ENCODE measurements around the gene PCNT. TPM values are rescaled to one million over a fixed set of nuclear protein-coding genes. Genes with fewer than 3 reads are reported as not detected.

Gene PCNT
- total RNA-seq, 2 experiments from 2014 or later: 54.4 to 55.5 TPM

DNA sequence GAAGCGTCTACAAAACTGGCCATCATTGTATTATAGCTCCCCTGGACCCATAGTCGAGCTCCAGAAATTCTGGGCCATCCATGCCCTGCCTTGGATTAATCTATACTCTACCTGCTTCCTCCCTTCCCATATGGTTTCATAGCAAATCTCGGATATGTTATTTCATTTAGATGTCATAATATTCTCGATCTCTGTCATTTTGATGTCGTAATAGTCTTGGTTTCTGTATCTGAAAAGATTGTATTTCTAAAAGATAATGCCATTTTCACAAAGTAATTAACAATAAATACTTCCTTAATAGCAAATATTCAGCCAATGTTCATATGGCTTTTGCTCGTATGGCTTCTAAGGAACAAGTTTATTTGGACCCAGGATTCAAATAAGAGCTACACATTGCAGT lies 169.9 kb downstream of the PCNT start:
- Mint-ChIP-seq H3K9me3 (no peaks in the 10 kb centered on the region), H3K4me3 (no peak overlapping the region), H3K36me3 (ENCODE audit: low read depth) (peaks cover 99% of the 10 kb centered on the region), H3K4me1 (ENCODE audit: low read depth) (peaks cover 15% of the 10 kb centered on the region), H3K27ac (no peak overlapping the region), H3K27me3 (no peaks in the 10 kb centered on the region)
- intact Hi-C loops (cut with DNase I, micrococcal nuclease): no loop called here
- Histone ChIP-seq H3K27me3 (ENCODE audit: control insufficient read depth in 1 of 2, insufficient read depth in 2 of 2, low read length in 2 of 2) (no peaks in the 10 kb centered on the region), H3K9me3 (ENCODE audit: control insufficient read depth in 1 of 2, insufficient read depth in 1 of 2, low read length in 2 of 2) (peaks cover 0 to 5% of the 10 kb centered on the region in 2 experiments), H3K36me3 (ENCODE audit: insufficient read depth, low read length) (peaks cover 62% of the 10 kb centered on the region), H3K4me1 (ENCODE audit: insufficient read depth, low read length) (no peaks in the 10 kb centered on the region), H3K27ac (ENCODE audit: low read depth in 1 of 2, low read length in 2 of 2) (no peak overlapping the region), H3K4me3 (ENCODE audit: low read length) (no peak overlapping the region)
- CTCF ChIA-PET: interaction anchor here (0.7 kb wide), 1 partner anchor 114 kb away, joined by 3 read pairs; no protein-coding TSS in a partner anchor
- no peak for DNase-seq
- POLR2A ChIA-PET: no interaction called here
- no peak for ATAC-seq (ENCODE audit: poor library complexity)
- TF ChIP-seq, protein P1, sequence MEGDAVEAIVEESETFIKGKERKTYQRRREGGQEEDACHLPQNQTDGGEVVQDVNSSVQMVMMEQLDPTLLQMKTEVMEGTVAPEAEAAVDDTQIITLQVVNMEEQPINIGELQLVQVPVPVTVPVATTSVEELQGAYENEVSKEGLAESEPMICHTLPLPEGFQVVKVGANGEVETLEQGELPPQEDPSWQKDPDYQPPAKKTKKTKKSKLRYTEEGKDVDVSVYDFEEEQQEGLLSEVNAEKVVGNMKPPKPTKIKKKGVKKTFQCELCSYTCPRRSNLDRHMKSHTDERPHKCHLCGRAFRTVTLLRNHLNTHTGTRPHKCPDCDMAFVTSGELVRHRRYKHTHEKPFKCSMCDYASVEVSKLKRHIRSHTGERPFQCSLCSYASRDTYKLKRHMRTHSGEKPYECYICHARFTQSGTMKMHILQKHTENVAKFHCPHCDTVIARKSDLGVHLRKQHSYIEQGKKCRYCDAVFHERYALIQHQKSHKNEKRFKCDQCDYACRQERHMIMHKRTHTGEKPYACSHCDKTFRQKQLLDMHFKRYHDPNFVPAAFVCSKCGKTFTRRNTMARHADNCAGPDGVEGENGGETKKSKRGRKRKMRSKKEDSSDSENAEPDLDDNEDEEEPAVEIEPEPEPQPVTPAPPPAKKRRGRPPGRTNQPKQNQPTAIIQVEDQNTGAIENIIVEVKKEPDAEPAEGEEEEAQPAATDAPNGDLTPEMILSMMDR (IDR thresholded peaks at IDR 0.05): no peak

Other genes starting within 250 kb of the PCNT start
- gene COL6A2, start 226.0 kb upstream of the PCNT start, total RNA-seq: 10 to 100 TPM; 24.1 to 26.4 TPM
- under 1 TPM; 0.17 to 0.44 TPM for gene FTCD, start 168.6 kb upstream of the PCNT start, total RNA-seq
- 1 to 10 TPM; 2.8 to 3.0 TPM for gene SPATC1L, start 139.7 kb upstream of the PCNT start, total RNA-seq
- 10 to 100 TPM; 30.4 TPM for gene LSS, start 95.4 kb upstream of the PCNT start, total RNA-seq
- gene MCM3AP, start 38.5 kb upstream of the PCNT start, total RNA-seq: 10 to 100 TPM; 94.3 to 96.5 TPM
- gene YBEY, start 37.8 kb upstream of the PCNT start, total RNA-seq: 10 to 100 TPM; 10.6 to 14.8 TPM
- gene C21orf58, start 286 bp upstream of the PCNT start, total RNA-seq: 1 to 10 TPM; 2.0 to 2.8 TPM
- gene DIP2A, start 134.7 kb downstream of the PCNT start, total RNA-seq: 10 to 100 TPM; 61.2 to 66.1 TPM